Body of pancreas (tissue), 4 donors: ENCODE measurements around the gene CGNL1. TPM values are rescaled to one million over a fixed set of nuclear protein-coding genes. Genes with fewer than 3 reads are reported as not detected.

ENCODE experiments used
- ATAC-seq: fragments of 150-250 bp; one replicate; pipeline ENCODE4 v1.9.1; 2016
- DNase-seq, 4 donors: peaks; one replicate each; pipeline ENCODE4 v3.0.0-alpha.2; 2019
- H3K27ac ChIP-seq, 4 donors: fragments of 200-600 bp; sonication (generic); 1 replicate in 3 of 4; 2 replicates in 1 of 4; pipeline versions ENCODE4 v1.5.1 to v1.6.1; 2016 to 2019; ENCODE audit warnings: mild to moderate bottlenecking in 1 of 4, mixed read lengths in 1 of 4, moderate library complexity in 1 of 4
- H3K27me3 ChIP-seq, 2 donors: fragments of 200-600 bp; sonication (generic); one replicate each; pipeline ENCODE4 v1.6.0; 2016; ENCODE audit warnings: mild to moderate bottlenecking in 1 of 2
- H3K36me3 ChIP-seq, 2 donors: fragments of 200-600 bp; sonication (generic); replicated peaks in 1 of 2; 2 replicates each; pipeline ENCODE4 v1.5.1; 2016; ENCODE audit warnings: low read depth in 2 of 2; ENCODE audit not compliant: insufficient read depth in 1 of 2
- H3K4me1 ChIP-seq: fragments of 200-600 bp; sonication (generic); one replicate; pipeline ENCODE4 v1.6.0; 2016
- H3K4me3 ChIP-seq, 2 donors: fragments of 200-600 bp; sonication (generic); 1 replicate in 1 of 2; 2 replicates in 1 of 2; pipeline ENCODE4 v1.5.1; 2016 to 2019
- H3K9me3 ChIP-seq, 3 donors: fragments of 200-600 bp; sonication (generic); 1 replicate in 2 of 3; 2 replicates in 1 of 3; pipeline ENCODE4 v1.5.1; 2016
- POLR2A ChIP-seq, 3 donors: fragments of 450-650 bp; IDR thresholded peaks; one replicate each; pipeline ENCODE4 v1.6.1; 2016; ENCODE audit warnings: antibody characterized with exemption in 3 of 3, mild to moderate bottlenecking in 2 of 3
- WGBS, 2 donors: methylation state at CpG; one replicate each; pipeline ENCODE4 v1.1.5; 2017; 5-methylcytosine and 5-hydroxymethylcytosine counted together
- intact Hi-C: fragments of 100-400 bp; cut with DNase I; formaldehyde crosslinking; loops from one replicate; pipeline ENCODE4 v1.15.1; 2023
- total RNA-seq, 2 donors: library from RNA; depleted of rRNA; stranded (reverse); fragments of >200 nt; gene quantifications; one replicate each; pipeline ENCODE4 v1.1.0, GENCODE V29; 2016
- TF ChIP-seq, protein P1 (sequence below), 7 experiments: fragments of 450-650 bp in 4 of 7; fragments of 200-600 bp in 3 of 7; sonication (generic) in 3 of 7; IDR thresholded peaks; one replicate each; pipeline ENCODE4 v1.5.1; 2016 to 2019; ENCODE audit warnings: antibody characterized with exemption in 7 of 7

CGNL1 gene
- total RNA-seq, 2 donors from 2014 or later: 24.7 to 30.6 TPM

DNA sequence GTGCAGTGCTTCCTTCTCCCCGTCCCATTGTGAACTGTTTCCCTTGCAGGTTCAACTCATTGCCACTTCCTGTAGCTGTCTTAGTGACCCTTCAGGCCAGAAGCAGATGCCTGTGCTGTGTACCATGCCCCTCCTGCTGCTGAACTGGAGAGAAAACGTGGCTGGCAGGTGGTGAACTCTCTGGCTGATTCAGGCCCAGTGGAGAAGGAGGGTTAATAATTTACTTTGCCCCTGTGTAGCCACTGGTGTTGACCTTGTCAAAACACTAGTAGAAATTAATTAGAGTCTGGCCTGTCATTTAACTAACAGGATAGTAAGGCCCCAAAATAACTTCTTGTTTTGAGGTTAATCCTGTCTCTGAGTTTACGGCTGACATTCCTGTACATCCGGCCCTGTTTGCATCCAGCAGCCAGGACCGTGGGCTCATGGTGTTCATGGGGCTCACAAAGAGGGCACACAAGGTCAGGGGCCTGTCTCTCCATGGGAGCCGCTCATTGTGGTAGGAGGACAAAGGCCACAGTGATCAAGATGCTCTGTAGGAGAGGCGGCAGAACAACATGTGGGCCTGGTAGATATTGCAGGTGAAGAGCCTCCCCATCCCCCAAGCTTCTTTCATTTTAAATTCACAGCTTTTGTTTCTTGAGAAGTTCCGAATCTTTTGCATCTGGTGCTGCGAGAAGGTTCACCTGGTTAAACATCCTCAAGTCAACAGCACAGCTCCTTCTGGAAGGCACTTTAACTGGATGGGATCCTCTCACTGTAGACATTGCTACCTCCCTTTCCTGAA lies 101.6 kb downstream of the CGNL1 start:
- WGBS, 2 donors: 17 to 22% methylated on average over 8 to 9 of the region's 9 CpGs
- peak; percentile 91 for ATAC-seq
- no peak overlapping the region for H3K4me3 ChIP-seq
- peak; percentile 77 to 92 (median 84) for DNase-seq
- H3K9me3 ChIP-seq: no peaks in the 10 kb centered on the region
- H3K36me3 ChIP-seq: no peaks in the 10 kb centered on the region
- TF ChIP-seq, protein P1, sequence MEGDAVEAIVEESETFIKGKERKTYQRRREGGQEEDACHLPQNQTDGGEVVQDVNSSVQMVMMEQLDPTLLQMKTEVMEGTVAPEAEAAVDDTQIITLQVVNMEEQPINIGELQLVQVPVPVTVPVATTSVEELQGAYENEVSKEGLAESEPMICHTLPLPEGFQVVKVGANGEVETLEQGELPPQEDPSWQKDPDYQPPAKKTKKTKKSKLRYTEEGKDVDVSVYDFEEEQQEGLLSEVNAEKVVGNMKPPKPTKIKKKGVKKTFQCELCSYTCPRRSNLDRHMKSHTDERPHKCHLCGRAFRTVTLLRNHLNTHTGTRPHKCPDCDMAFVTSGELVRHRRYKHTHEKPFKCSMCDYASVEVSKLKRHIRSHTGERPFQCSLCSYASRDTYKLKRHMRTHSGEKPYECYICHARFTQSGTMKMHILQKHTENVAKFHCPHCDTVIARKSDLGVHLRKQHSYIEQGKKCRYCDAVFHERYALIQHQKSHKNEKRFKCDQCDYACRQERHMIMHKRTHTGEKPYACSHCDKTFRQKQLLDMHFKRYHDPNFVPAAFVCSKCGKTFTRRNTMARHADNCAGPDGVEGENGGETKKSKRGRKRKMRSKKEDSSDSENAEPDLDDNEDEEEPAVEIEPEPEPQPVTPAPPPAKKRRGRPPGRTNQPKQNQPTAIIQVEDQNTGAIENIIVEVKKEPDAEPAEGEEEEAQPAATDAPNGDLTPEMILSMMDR (IDR thresholded peaks at IDR 0.05): peak in 1 of 7 experiments; percentile 18
- TF ChIP-seq POLR2A (IDR thresholded peaks at IDR 0.05): peak in 2 of 3 donors; percentile 38 to 49
- peaks cover 73% of the 10 kb centered on the region for H3K4me1 ChIP-seq
- H3K27me3 ChIP-seq: no peaks in the 10 kb centered on the region
- intact Hi-C loops: no loop called here
- H3K27ac ChIP-seq: peak overlapping the region; percentile 65 to 92 (median 84)

DNA sequence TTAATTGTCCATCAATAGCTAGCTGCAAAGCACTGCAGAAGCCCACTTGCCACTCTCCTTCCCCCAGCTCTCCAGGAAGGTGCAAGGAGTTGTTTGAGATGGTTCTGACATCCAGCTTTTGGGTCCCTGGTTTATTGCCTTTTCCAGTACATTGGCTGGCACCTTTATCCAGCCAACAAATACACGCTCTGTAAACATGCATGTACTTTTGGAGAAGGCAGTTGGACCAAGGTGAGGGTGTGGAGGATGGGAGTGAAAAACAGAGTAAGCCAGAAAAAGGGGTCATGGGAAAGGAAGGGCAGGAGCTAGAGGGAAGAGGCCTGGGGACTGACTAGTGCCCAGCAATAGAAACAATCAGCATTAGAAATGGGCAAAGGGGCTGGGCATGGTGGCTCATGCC lies 102.7 kb downstream of the CGNL1 start:
- Histone ChIP-seq H3K9me3 (no peaks in the 10 kb centered on the region), H3K36me3 (no peaks in the 10 kb centered on the region), H3K4me3 (no peak overlapping the region), H3K27me3 (no peaks in the 10 kb centered on the region), H3K27ac (peak overlapping the region; percentile 65 to 92 (median 84)), H3K4me1 (peaks cover 72% of the 10 kb centered on the region)
- intact Hi-C loops: no loop called here
- TF ChIP-seq, protein P1 (IDR thresholded peaks at IDR 0.05): no peak
- TF ChIP-seq POLR2A (IDR thresholded peaks at IDR 0.05): no peak
- DNase-seq (peak in 3 of 4 donors; percentile 52 to 67 (median 52)), ATAC-seq (peak; percentile 47)
- WGBS, 2 donors: 8 to 35% methylated on average over 1 of the region's 1 CpG

DNA sequence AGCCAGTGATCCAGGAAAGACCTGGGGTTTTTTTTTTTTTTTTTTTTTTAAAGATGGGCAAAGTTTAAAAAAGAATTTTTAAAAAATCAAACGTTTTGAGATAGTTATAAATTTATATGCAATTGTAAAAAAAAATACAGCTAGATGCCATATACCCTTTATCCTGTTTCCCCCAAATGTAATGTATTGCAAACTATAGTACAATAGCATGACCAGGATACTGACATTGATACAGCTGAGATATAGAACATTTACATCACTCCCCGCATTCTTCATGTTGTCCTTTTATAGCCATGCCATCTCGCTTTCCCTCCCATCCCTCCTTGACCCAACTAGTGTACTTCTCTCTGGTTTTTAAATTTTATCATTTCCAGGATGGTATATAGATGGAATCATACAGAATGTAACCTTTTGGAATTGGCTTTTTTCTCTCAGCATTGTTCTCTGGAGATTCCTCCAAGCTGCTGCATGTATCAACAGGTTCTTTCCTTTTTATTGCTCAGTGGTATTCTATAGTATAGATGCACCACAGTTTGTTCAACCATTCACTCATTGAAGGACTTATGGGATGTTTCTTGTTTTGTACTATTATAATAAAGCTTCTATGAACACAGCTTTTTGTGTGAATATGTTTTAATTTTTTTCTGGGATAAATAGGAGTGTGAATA lies 104.9 kb downstream of the CGNL1 start:
- Histone ChIP-seq H3K4me1 (peaks cover 57% of the 10 kb centered on the region), H3K4me3 (no peak overlapping the region), H3K27me3 (no peaks in the 10 kb centered on the region), H3K27ac (peak overlapping the region in 1 of 4 donors; percentile 86), H3K9me3 (no peaks in the 10 kb centered on the region), H3K36me3 (no peaks in the 10 kb centered on the region)
- WGBS, 2 donors: 78 to 79% methylated on average over 3 of the region's 3 CpGs
- intact Hi-C loops: no loop called here
- TF ChIP-seq, protein P1 (IDR thresholded peaks at IDR 0.05): no peak
- no peak for TF ChIP-seq POLR2A (IDR thresholded peaks at IDR 0.05)
- DNase-seq (no peak), ATAC-seq (no peak)

DNA sequence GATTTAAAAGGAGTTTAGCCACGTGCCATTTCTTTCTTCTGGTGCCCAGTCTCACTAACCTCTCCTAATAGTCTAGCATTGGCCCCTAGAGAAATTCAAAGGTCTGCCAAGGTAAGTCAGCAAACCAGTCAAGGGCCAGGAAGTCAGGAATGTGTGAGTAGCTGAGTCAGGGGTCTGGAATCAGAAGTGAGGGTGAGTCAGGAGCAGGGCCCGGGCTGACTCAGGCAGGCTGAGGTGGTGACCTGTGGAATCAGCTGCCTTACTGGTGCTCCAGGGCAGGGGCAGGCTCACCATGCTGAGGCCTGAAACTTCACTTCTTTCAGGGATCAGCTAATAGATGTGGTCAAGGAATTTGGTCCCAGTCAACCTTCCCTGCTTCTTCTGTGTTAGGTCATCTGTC lies 109.6 kb downstream of the CGNL1 start:
- Histone ChIP-seq H3K27ac (peak overlapping the region in 1 of 4 donors; percentile 30), H3K9me3 (no peaks in the 10 kb centered on the region), H3K4me3 (no peak overlapping the region), H3K4me1 (peaks cover 17% of the 10 kb centered on the region), H3K36me3 (no peaks in the 10 kb centered on the region), H3K27me3 (no peaks in the 10 kb centered on the region)
- intact Hi-C loops: no loop called here
- WGBS, 2 donors: 0 to 25% methylated on average over 2 of the region's 2 CpGs
- TF ChIP-seq, protein P1 (IDR thresholded peaks at IDR 0.05): peak in 1 of 7 experiments; percentile 8
- TF ChIP-seq POLR2A (IDR thresholded peaks at IDR 0.05): no peak
- ATAC-seq (peak; percentile 97), DNase-seq (peak; percentile 67 to 88 (median 75))
